GM19395 (cell line): ENCODE data around the gene LMNTD1.
"Not testable (repeated sequence)": the region's sequence is repeated elsewhere in the genome, so short reads cannot be mapped to it uniquely, and the experiment has no call there.

ENCODE experiments used
- ATAC-seq: cut with Tn5 transposase; IDR thresholded peaks from one replicate; pipeline ENCODE4 v1.9.1; 2021; ENCODE audit warnings: mild to moderate bottlenecking, moderate library complexity; ENCODE audit not compliant: unreplicated experiment

Gene LMNTD1

DNA sequence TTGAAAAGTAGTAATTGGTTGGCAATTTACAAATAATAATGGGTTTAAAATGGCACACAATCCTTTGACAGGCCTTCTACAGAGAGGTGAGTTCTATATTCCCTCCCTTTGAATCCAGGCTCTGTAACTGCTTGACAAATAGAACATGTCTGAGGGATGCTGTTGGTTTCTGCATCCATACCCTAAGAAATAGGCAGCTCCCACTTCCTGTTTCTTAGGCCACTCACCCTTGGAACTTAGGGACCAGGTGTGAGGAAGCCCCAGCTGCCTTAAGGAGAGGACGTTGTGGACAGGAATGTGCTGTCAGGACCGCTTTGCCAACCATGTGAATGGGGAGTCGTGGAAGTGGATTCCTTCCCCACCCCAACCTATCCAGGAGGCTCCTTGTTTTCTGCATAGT, 59.4 kb downstream of the LMNTD1 start:
- ATAC-seq, result no peak

DNA sequence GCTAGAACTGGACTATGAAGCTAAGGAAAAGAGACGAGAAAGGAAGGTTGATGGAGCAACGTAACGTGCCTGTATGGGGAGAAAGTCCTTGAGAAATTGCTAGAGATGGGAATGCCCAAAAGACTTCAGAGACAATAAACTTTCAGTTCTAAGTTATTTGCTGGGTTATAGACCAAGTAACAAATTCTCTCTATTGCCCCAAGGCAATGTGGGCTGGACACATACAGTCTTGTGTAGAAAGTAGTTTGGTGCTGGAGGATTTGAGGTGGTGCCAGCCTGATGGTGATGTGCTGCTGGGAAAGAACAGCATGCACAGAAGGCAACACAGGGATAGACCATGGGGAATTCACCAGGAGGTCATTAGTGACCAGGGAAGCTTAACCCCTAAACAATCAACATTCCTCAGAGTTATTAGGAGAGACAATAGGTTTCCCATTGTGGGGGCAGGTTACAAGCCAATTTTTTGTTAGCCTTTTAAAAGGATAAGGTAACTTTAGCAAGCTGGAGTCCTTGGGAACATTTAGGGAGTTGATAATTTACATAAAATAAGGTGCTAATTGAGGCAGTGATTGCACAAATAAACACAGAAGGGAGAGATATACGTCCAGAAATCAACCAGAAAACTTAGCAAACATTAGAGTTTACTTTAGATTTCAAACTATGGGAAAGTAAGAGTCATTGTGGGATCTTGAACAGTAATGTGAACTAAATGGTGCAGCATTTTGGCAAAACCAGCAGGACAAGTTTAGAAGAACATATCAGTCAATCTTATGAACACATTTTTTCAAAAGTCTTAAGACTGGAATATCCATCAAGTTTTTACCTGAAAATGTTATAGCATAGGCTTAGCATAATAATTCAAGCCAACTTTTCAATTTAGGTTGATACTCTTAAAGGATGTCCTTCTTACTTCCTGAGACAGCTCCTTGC, 61.4 kb downstream of the LMNTD1 start:
- no peak for ATAC-seq

- ATAC-seq, result not testable (repeated sequence)
Observed at GRCh38 chr12:25488956-25489870, 63.9 kb downstream of the LMNTD1 start.

GRCh38 chr12:25482625-25483024, 70.5 kb downstream of the LMNTD1 start:
- ATAC-seq, result no peak

DNA sequence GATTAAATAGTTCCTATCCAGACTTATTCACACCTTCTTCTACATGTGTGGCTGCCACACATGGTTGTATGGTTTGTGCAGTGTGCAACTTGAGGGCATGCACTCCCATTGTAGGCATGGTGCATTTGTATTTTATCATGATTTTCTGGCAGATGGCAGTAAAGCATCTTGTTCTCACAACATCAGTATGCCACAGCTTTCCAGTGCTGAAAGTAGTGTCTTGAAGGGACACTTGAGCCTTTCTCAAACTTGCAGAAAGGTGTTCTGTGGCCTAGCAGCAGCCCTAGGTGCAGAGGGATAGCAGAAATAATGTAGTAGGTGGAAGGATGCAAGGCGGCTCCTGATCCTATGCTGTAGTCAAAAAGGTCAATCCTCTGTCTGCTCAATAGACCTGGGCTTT, 72.9 kb downstream of the LMNTD1 start:
- ATAC-seq, result no peak

DNA sequence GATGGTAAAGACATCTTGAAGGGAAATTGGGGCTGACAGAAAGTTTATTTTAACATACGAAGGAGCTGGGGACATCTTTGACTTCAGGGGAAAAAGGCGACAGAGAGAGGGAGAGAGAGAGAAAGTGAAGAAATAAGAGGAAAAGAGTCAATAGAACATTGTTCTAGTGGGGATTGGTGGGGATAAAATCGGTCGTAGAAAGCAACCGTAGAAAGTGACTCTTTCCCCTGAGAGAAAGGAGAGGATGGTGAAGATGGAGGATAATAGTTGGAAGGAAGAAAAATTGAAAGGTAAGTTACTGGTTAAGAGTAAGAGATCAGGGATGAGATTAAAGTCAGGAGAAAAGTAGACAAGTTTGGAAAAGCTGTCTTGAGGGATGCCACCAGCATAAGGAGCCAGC, 75.9 kb downstream of the LMNTD1 start:
- no peak for ATAC-seq

DNA sequence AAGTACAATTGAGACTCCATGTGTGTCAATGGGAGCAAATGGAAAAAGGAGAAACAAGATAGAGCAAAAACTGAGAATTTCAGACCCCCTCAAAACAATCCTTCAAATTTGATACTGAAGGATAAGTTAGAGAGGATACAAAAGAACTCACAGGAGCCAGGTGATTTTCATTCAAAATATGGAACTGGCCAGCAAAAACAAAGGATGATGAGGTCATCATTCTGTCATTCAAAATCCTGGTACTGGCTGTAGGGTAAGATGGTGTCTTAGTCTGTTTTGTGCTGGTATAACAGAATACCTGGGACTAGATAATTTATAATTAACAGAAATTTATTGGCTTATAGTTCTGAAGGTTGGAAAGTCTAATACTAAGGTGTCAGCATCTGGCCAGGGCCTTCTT, 80.6 kb downstream of the LMNTD1 start:
- ATAC-seq, result no peak

- ATAC-seq, result no peak
Observed at GRCh38 chr12:25469861-25470260, 83.2 kb downstream of the LMNTD1 start.

GRCh38 chr12:25469368-25469767, 83.7 kb downstream of the LMNTD1 start:
- no peak for ATAC-seq

- no peak for ATAC-seq
Observed at GRCh38 chr12:25463521-25463920, 89.6 kb downstream of the LMNTD1 start.

DNA sequence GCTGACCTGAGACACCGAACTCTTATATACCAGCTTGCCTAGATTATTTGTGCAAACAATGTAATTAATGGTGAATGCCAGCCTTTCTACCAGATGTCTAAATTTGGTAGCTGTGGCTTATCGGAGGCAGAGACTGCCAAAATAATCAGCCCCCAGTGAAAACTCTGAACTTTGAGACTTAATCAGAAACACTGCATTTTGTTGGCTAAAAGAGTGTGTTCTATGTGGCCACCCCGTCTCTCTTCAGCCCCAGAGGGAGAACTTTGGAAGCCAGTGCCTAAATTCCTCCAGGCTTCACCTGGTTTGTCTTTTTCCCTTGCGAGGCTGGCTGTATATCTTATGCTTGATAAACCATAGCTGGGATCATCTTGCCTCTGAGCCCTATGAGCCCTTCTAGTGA, 90.1 kb downstream of the LMNTD1 start:
- no peak for ATAC-seq

DNA sequence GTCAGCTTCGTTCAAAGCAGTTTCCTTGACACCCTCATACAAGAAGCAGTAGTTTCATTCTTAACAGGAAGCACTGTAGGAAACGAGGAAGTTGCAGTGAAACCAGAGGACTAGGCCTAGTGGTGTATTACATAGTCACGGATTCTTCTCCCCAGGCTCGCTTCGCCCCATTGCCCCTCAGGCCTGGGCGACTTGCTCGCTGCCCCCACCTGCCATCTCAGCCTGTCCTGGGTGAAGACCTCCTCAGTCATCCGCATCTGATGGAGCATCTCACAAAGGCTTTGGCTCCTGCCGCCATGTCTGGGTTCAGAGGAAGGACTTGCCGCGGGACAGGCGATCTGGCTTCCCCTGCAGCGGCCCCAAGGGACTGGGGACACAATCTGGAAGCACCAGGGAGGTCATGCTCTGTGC, 93.5 kb downstream of the LMNTD1 start:
- peak; percentile 97 for ATAC-seq

- ATAC-seq, result no peak
Observed at GRCh38 chr12:25458047-25458552, 95.0 kb downstream of the LMNTD1 start.

- no peak for ATAC-seq
Observed at GRCh38 chr12:25456474-25456873, 96.6 kb downstream of the LMNTD1 start.

GRCh38 chr12:25455696-25456095, 97.4 kb downstream of the LMNTD1 start:
- no peak for ATAC-seq

GRCh38 chr12:25449007-25449406, 104.1 kb downstream of the LMNTD1 start:
- ATAC-seq, result no peak

DNA sequence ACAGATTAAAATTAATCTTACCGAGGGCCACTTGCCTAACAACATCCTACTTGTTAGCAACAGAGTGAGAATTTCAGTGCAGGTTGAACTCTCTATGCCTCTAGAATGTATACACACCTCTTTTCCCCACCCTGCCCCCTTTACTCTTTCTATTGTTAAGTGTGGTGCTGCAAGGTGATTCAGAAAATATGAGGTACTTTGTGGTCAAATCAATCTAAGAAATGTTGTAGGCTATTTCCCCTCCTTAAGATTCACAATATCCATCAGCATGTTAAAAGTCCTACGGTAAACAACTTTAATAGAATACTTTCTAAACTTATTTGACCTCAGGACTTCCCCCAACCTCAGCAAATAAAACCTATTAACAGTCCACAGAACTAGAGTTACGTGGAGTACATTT, 106.0 kb downstream of the LMNTD1 start:
- ATAC-seq, result no peak

DNA sequence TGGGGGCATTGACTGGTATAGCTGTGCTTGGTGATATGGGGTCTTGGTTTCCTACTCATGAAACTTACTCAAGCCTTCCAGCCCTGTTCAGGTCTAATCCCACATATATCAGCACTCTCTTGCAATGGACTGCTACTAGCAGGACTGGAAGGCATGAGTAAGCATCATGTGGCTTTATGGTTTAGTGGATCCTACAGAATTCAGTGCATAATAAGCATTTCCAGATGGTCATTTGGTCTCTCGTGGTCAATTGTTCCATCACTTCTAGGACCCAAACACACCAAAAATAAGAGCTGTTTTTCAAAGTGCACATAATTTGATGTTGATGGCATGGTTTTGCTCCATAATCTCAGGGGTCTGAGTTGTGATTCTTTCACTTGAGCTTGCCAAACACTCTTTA, 114.4 kb downstream of the LMNTD1 start:
- no peak for ATAC-seq

- ATAC-seq, result peak; percentile 68
Observed at GRCh38 chr12:25436206-25437030, 116.7 kb downstream of the LMNTD1 start.

- ATAC-seq, result no peak
Observed at GRCh38 chr12:25435431-25435830, 117.7 kb downstream of the LMNTD1 start.

- no peak for ATAC-seq
Observed at GRCh38 chr12:25434515-25434914, 118.6 kb downstream of the LMNTD1 start.
